Measurements from ENCODE around the gene NRXN2. TPM values are rescaled to one million over a fixed set of nuclear protein-coding genes. Genes with fewer than 3 reads are reported as not detected.

Gene NRXN2
- polyA plus RNA-seq, 3 donors = 0.07 TPM; not detected in 2

GRCh38 chr11:64582885-64583284, 140.1 kb downstream of the NRXN2 start:
- no peaks in the 10 kb centered on the region for H3K36me3 ChIP-seq (replicated peaks in 1 of 2; ENCODE audit: control insufficient read depth in 1 of 2, insufficient read depth in 2 of 2, low read length in 2 of 2)
- H3K27ac Mint-ChIP-seq = no peak overlapping the region
- no peak overlapping the region for H3K27ac ChIP-seq (ENCODE audit: low read depth in 1 of 2, low read length in 2 of 2)
- H3K79me2 ChIP-seq (ENCODE audit: insufficient read depth, low read length) = no peaks in the 10 kb centered on the region
- no peak overlapping the region for H3K9ac ChIP-seq (ENCODE audit: insufficient read depth, low read length, poor library complexity, severe bottlenecking)
- no peak overlapping the region for H3K4me3 ChIP-seq (replicated peaks in 1 of 3; ENCODE audit: low read depth in 2 of 3, low read length in 3 of 3)
- H3K4me2 ChIP-seq (replicated peaks; ENCODE audit: extremely low read depth, low read length, poor library complexity, severe bottlenecking) = no peak overlapping the region
- H4K20me1 ChIP-seq (ENCODE audit: insufficient read depth, low read length) = no peaks in the 10 kb centered on the region
- peaks cover under 1 to 8% (median 5%) of the 10 kb centered on the region in 7 donors for H3K9me3 Mint-ChIP-seq
- DNase-seq = no peak
- no peak overlapping the region for H3K4me3 Mint-ChIP-seq
- H3K27me3 Mint-ChIP-seq (ENCODE audit: low read depth in 3 of 3) = peaks cover 0 to 2% (median 2%) of the 10 kb centered on the region in 3 donors
- 96% methylated on average over 14 of the region's 15 CpGs for WGBS (ENCODE audit: insufficient coverage)
- H3K4me1 ChIP-seq (ENCODE audit: control insufficient read depth in 1 of 2, insufficient read depth in 2 of 2, low read length in 2 of 2) = no peaks in the 10 kb centered on the region
- H3K36me3 Mint-ChIP-seq = no peaks in the 10 kb centered on the region
- no peaks in the 10 kb centered on the region for H3K9me3 ChIP-seq (replicated peaks in 1 of 2; ENCODE audit: control insufficient read depth in 1 of 2, insufficient read depth in 1 of 2, low read length in 2 of 2)
- intact Hi-C loops (cut with micrococcal nuclease) = no loop called here
- H3K27me3 ChIP-seq (ENCODE audit: control insufficient read depth in 2 of 2, insufficient read depth in 2 of 2, low read length in 2 of 2) = no peaks in the 10 kb centered on the region
- TF ChIP-seq CTCF (IDR thresholded peaks at IDR 0.05) = no peak
- H2AFZ ChIP-seq (ENCODE audit: insufficient read depth, low read depth, low read length, poor library complexity, severe bottlenecking) = no peak overlapping the region
- H3K4me1 Mint-ChIP-seq = peaks cover 2% of the 10 kb centered on the region

GRCh38 chr11:64581057-64581523, 141.9 kb downstream of the NRXN2 start:
- no peak for TF ChIP-seq CTCF (IDR thresholded peaks at IDR 0.05)
- Mint-ChIP-seq H3K27ac (peak overlapping the region in 1 of 7 donors; percentile 16), H3K4me1 (peaks cover 2% of the 10 kb centered on the region), H3K9me3 (no peaks in the 10 kb centered on the region), H3K4me3 (no peak overlapping the region), H3K27me3 (ENCODE audit: low read depth in 3 of 3) (peaks cover 0 to 2% (median 2%) of the 10 kb centered on the region in 3 donors), H3K36me3 (no peaks in the 10 kb centered on the region)
- no peaks in the 10 kb centered on the region for H4K20me1 ChIP-seq (ENCODE audit: insufficient read depth, low read length)
- intact Hi-C loops (cut with micrococcal nuclease) = no loop called here
- no peak overlapping the region for H3K27ac ChIP-seq (ENCODE audit: low read depth in 1 of 2, low read length in 2 of 2)
- H3K36me3 ChIP-seq (replicated peaks in 1 of 2; ENCODE audit: control insufficient read depth in 1 of 2, insufficient read depth in 2 of 2, low read length in 2 of 2) = no peaks in the 10 kb centered on the region
- no peaks in the 10 kb centered on the region for H3K4me1 ChIP-seq (ENCODE audit: control insufficient read depth in 1 of 2, insufficient read depth in 2 of 2, low read length in 2 of 2)
- no peak overlapping the region for H3K4me3 ChIP-seq (replicated peaks in 1 of 3; ENCODE audit: low read depth in 2 of 3, low read length in 3 of 3)
- no peaks in the 10 kb centered on the region for H3K27me3 ChIP-seq (ENCODE audit: control insufficient read depth in 2 of 2, insufficient read depth in 2 of 2, low read length in 2 of 2)
- 97% methylated on average over 16 of the region's 17 CpGs for WGBS (ENCODE audit: insufficient coverage)
- no peak overlapping the region for H3K9ac ChIP-seq (ENCODE audit: insufficient read depth, low read length, poor library complexity, severe bottlenecking)
- no peak overlapping the region for H3K4me2 ChIP-seq (replicated peaks; ENCODE audit: extremely low read depth, low read length, poor library complexity, severe bottlenecking)
- no peak for DNase-seq
- H3K9me3 ChIP-seq (replicated peaks in 1 of 2; ENCODE audit: control insufficient read depth in 1 of 2, insufficient read depth in 1 of 2, low read length in 2 of 2) = no peaks in the 10 kb centered on the region
- H2AFZ ChIP-seq (ENCODE audit: insufficient read depth, low read depth, low read length, poor library complexity, severe bottlenecking) = no peak overlapping the region
- no peaks in the 10 kb centered on the region for H3K79me2 ChIP-seq (ENCODE audit: insufficient read depth, low read length)
